Kidney epithelial cell (primary cell): ENCODE data around the gene TXNDC2. TPM values are rescaled to one million over a fixed set of nuclear protein-coding genes. Genes with fewer than 3 reads are reported as not detected.

Experiments
- DNase-seq: peaks from one replicate; pipeline ENCODE4 v3.0.0-alpha.2; 2010; ENCODE audit warnings: low read depth
- H3K27me3 ChIP-seq: 2 replicates; pipeline ENCODE4 v1.6.0; 2011; ENCODE audit warnings: low read length; ENCODE audit not compliant: control insufficient read depth, insufficient read depth
- H3K36me3 ChIP-seq: 2 replicates; pipeline ENCODE4 v1.5.1; 2011; ENCODE audit warnings: low read length; ENCODE audit not compliant: control insufficient read depth, insufficient read depth
- H3K4me3 ChIP-seq: 2 replicates; pipeline ENCODE4 v1.5.1; 2011; ENCODE audit warnings: low read depth, mild to moderate bottlenecking, control low read depth, low read length
- CTCF ChIP-seq: IDR thresholded peaks from 2 replicates; pipeline ENCODE4 v1.5.1; 2011; ENCODE audit warnings: mild to moderate bottlenecking, moderate library complexity, low read length, control low read depth, inconsistent platforms; ENCODE audit not compliant: insufficient read depth, poor library complexity, severe bottlenecking
- total RNA-seq: library from RNA; depleted of rRNA; stranded (reverse); fragments of >200 nt; gene quantifications from 2 replicates; pipeline ENCODE4 v1.2.3, GENCODE V29; 2015

The TXNDC2 gene
- total RNA-seq, 1 donor from 2014 or later, result not detected

- no peak for DNase-seq
- Histone ChIP-seq H3K4me3 (no peak overlapping the region), H3K27me3 (no peaks in the 10 kb centered on the region), H3K36me3 (no peaks in the 10 kb centered on the region)
- no peak for TF ChIP-seq CTCF
Observed at GRCh38 chr18:9861933-9862332, 23.8 kb upstream of the TXNDC2 start.

GRCh38 chr18:9862686-9863085, 23.1 kb upstream of the TXNDC2 start:
- no peak for TF ChIP-seq CTCF
- no peak for DNase-seq

GRCh38 chr18:9863282-9863681, 22.5 kb upstream of the TXNDC2 start:
- Histone ChIP-seq H3K36me3 (no peaks in the 10 kb centered on the region), H3K4me3 (no peak overlapping the region), H3K27me3 (no peaks in the 10 kb centered on the region)
- DNase-seq, result no peak
- TF ChIP-seq CTCF, result no peak

More at GRCh38 chr18:9862686-9863085, 23.1 kb upstream of the TXNDC2 start:
- Histone ChIP-seq H3K27me3 (no peaks in the 10 kb centered on the region), H3K36me3 (no peaks in the 10 kb centered on the region), H3K4me3 (no peak overlapping the region)

GRCh38 chr18:9865764-9866490, 19.8 kb upstream of the TXNDC2 start:
- no peaks in the 10 kb centered on the region for H3K36me3 ChIP-seq
- DNase-seq, result no peak
- no peak overlapping the region for H3K4me3 ChIP-seq
- TF ChIP-seq CTCF, result no peak
- no peaks in the 10 kb centered on the region for H3K27me3 ChIP-seq

- H3K4me3 ChIP-seq, result no peak overlapping the region
- TF ChIP-seq CTCF, result no peak
- H3K36me3 ChIP-seq, result no peaks in the 10 kb centered on the region
- DNase-seq, result no peak
- H3K27me3 ChIP-seq, result no peaks in the 10 kb centered on the region
Observed at GRCh38 chr18:9866627-9867026, 19.1 kb upstream of the TXNDC2 start.

GRCh38 chr18:9867071-9867594, 18.6 kb upstream of the TXNDC2 start:
- no peak for DNase-seq
- H3K36me3 ChIP-seq, result no peaks in the 10 kb centered on the region
- H3K4me3 ChIP-seq, result no peak overlapping the region
- no peaks in the 10 kb centered on the region for H3K27me3 ChIP-seq
- TF ChIP-seq CTCF, result no peak
